GM12878 (cell line): ENCODE measurements around the gene MACF1. TPM values are rescaled to one million over a fixed set of nuclear protein-coding genes. Genes with fewer than 3 reads are reported as not detected.

ENCODE experiments used
- ATAC-seq: fragments of 200-7000 bp; cut with Tn5 transposase; 3 replicates; pipeline ENCODE4 v1.9.1; 2020; ENCODE audit warnings: mild to moderate bottlenecking, moderate library complexity
- BruUV-seq: library from RNA; stranded (reverse); fragments of 400-500 nt; replicated peaks from 2 replicates; lab custom pipeline; 2021; lab: Mats Ljungman, UMichigan
- CTCF ChIA-PET: fragments of 300-600 bp; sonication (Branson Sonifier 250); formaldehyde crosslinking; extraction: SDS; loops from one replicate; lab custom pipeline; 2021; ENCODE audit warnings: inconsistent platforms; lab: Yijun Ruan, JAX
- POLR2A ChIA-PET: fragments of 350-600 bp; formaldehyde crosslinking; extraction: SDS; loops from one replicate; lab custom pipeline; 2021; ENCODE audit warnings: inconsistent platforms; lab: Charles Lee
- RAD21 ChIA-PET: fragments of 300-600 bp; sonication (Branson Sonifier 250); formaldehyde crosslinking; loops from one replicate; lab custom pipeline; 2023; ENCODE audit warnings: antibody characterized with exemption; ENCODE audit not compliant: unreplicated experiment; lab: Charles Lee
- SMC1A ChIA-PET: fragments of 300-600 bp; sonication (Branson Sonifier 250); formaldehyde crosslinking; loops from one replicate; lab custom pipeline; 2023; ENCODE audit not compliant: unreplicated experiment, uncharacterized antibody; lab: Charles Lee
- DNase-seq: peaks from one replicate; pipeline ENCODE4 v3.0.0-alpha.2; 2011; ENCODE audit warnings: low read depth, low spot score
- FAIRE-seq: peaks from 3 replicates; lab custom pipeline; 2011; peaks lifted over from hg19 to GRCh38; lab: Jason Lieb, UNC
- H2AFZ ChIP-seq: 2 replicates; pipeline ENCODE4 v1.6.0; 2011; ENCODE audit warnings: low read depth, low read length, control low read depth; ENCODE audit not compliant: control insufficient read depth
- H3K27ac ChIP-seq: 2 replicates; pipeline ENCODE4 v1.5.1; 2011; ENCODE audit warnings: control low read depth; ENCODE audit not compliant: control insufficient read depth, insufficient read depth
- H3K27me3 ChIP-seq, 2 experiments: replicated peaks in 1 of 2; 2 replicates each; pipeline versions ENCODE4 v1.6.0 to v1.6.1; 2011; ENCODE audit warnings: low read length in 1 of 2; ENCODE audit not compliant: control insufficient read depth in 2 of 2, insufficient read depth in 2 of 2
- H3K36me3 ChIP-seq, 2 experiments: 2 replicates each; pipeline ENCODE4 v1.5.1; 2011; ENCODE audit warnings: low read length in 1 of 2; ENCODE audit not compliant: control insufficient read depth in 2 of 2, insufficient read depth in 2 of 2
- H3K4me1 ChIP-seq: 2 replicates; pipeline ENCODE4 v1.6.1; 2011; ENCODE audit warnings: mild to moderate bottlenecking, low read length, moderate library complexity, mixed read lengths; ENCODE audit not compliant: control insufficient read depth, insufficient read depth
- H3K4me2 ChIP-seq: 2 replicates; pipeline ENCODE4 v1.6.0; 2011; ENCODE audit warnings: control low read depth; ENCODE audit not compliant: control insufficient read depth, insufficient read depth
- H3K4me3 ChIP-seq: fragments of 200-600 bp; sonication (generic); 2 replicates; pipeline ENCODE4 v1.5.1; 2016
- H3K79me2 ChIP-seq: 2 replicates; pipeline ENCODE4 v1.6.0; 2011; ENCODE audit warnings: low read length; ENCODE audit not compliant: control insufficient read depth, insufficient read depth
- H3K9ac ChIP-seq: 2 replicates; pipeline ENCODE4 v1.8.0; 2011; ENCODE audit warnings: low read length, control low read depth, mixed read lengths; ENCODE audit not compliant: control insufficient read depth, insufficient read depth
- H3K9me3 ChIP-seq: replicated peaks from 3 replicates; pipeline ENCODE4 v1.5.1; 2011; ENCODE audit warnings: mild to moderate bottlenecking, low read length; ENCODE audit not compliant: control insufficient read depth, insufficient read depth
- H4K20me1 ChIP-seq: 2 replicates; pipeline ENCODE4 v1.6.0; 2011; ENCODE audit not compliant: control insufficient read depth, insufficient read depth
- ATF2 ChIP-seq: IDR thresholded peaks from 2 replicates; pipeline ENCODE4 v1.6.1; 2012; ENCODE audit warnings: low read length, inconsistent platforms
- CEBPB ChIP-seq, 2 experiments: fragments of 150-350 bp in 1 of 2; IDR thresholded peaks; 2 replicates each; pipeline ENCODE4 v1.6.1; 2012 to 2014; ENCODE audit warnings: low read depth in 2 of 2, low read length in 2 of 2, borderline replicate concordance in 1 of 2, inconsistent platforms in 1 of 2
- IKZF1 ChIP-seq: fragments of 450-650 bp; conservative IDR thresholded peaks from 2 replicates; pipeline ENCODE4 v1.6.1; 2017; ENCODE audit warnings: antibody characterized with exemption, mild to moderate bottlenecking
- IKZF2 ChIP-seq, 2 experiments: fragments of 450-650 bp; IDR thresholded peaks; 2 replicates each; pipeline ENCODE4 v1.6.1; 2017; ENCODE audit warnings: mild to moderate bottlenecking in 2 of 2, moderate library complexity in 2 of 2
- MEF2B ChIP-seq: fragments of 450-650 bp; IDR thresholded peaks from 2 replicates; pipeline ENCODE4 v1.6.1; 2018; ENCODE audit warnings: mild to moderate bottlenecking, moderate library complexity; ENCODE audit not compliant: partially characterized antibody, poor library complexity, severe bottlenecking
- NFIC ChIP-seq: IDR thresholded peaks from 2 replicates; pipeline ENCODE4 v1.6.1; 2012; ENCODE audit warnings: low read depth, mild to moderate bottlenecking, inconsistent platforms, low read length, moderate library complexity
- PKNOX1 ChIP-seq: fragments of 450-650 bp; IDR thresholded peaks from 2 replicates; pipeline ENCODE4 v1.6.1; 2016; ENCODE audit warnings: mild to moderate bottlenecking
- SKIL ChIP-seq: fragments of 450-650 bp; IDR thresholded peaks from 2 replicates; pipeline ENCODE4 v1.6.1; 2017; ENCODE audit warnings: mild to moderate bottlenecking, low read depth, inconsistent platforms; ENCODE audit not compliant: poor library complexity, severe bottlenecking
- ZNF622 ChIP-seq: fragments of 450-650 bp; IDR thresholded peaks from 2 replicates; pipeline ENCODE4 v1.6.1; 2017; ENCODE audit warnings: mild to moderate bottlenecking, inconsistent platforms
- WGBS: methylation state at CpG from one replicate; pipeline ENCODE4 v1.1.6; 2016; ENCODE audit warnings: low lambda C conversion rate; ENCODE audit not compliant: insufficient replicate concordance, insufficient coverage; ENCODE audit errors: missing lambda C conversion rate; 5-methylcytosine and 5-hydroxymethylcytosine counted together
- in situ Hi-C: fragments of 300-500 bp; cut with MboI; formaldehyde crosslinking; loops from 9 replicates; pipeline ENCODE4 v1.14.3; 2018; ENCODE audit warnings: mixed read lengths
- intact Hi-C: fragments of 100-400 bp; cut with micrococcal nuclease; formaldehyde crosslinking; loops from one replicate; pipeline ENCODE4 v1.14.2; 2022; ENCODE audit not compliant: unreplicated experiment
- polyA plus RNA-seq, 11 experiments: library from polyadenylated mRNA; depleted of rRNA in 4 of 11; unstranded in 6 of 11; stranded (reverse) in 5 of 11; fragments of >200 nt; fragmentation: Nextera tagmentation in 4 of 11; fragmentation: Illumina TruSeq in 1 of 11; extraction: Ambion mirVana in 4 of 11; extraction: Trizol in 1 of 11; gene quantifications; 1 replicate in 1 of 11; 2 replicates in 10 of 11; pipeline versions ENCODE4 v1.2.1 to v1.2.3, GENCODE V29; 2011 to 2016; ENCODE audit warnings: inconsistent platforms in 2 of 11, missing spikeins in 2 of 11, low read depth in 1 of 11
- total RNA-seq, 4 experiments: library from RNA; depleted of rRNA in 3 of 4; stranded (reverse); fragments of >200 nt in 3 of 4; fragmentation: Illumina TruSeq in 1 of 4; extraction: Trizol in 1 of 4; gene quantifications; 2 replicates each; pipeline versions ENCODE4 v1.2.1 to v1.2.3, GENCODE V29; 2013 to 2021
- TF ChIP-seq, protein P1 (sequence below): fragments of 450-650 bp; IDR thresholded peaks from 2 replicates; pipeline ENCODE4 v1.6.1; 2016; ENCODE audit warnings: mild to moderate bottlenecking, moderate library complexity, borderline replicate concordance

MACF1 gene
- total and polyA plus RNA-seq, 10 of the 15 experiments (the other 5 are each of a cell fraction or from before 2014, with no cell fraction given): 15.5 to 201 (median 76.9) TPM

- H3K27me3 ChIP-seq: no peaks in the 10 kb centered on the region
- peaks cover 29% of the 10 kb centered on the region for H3K4me1 ChIP-seq
- ATAC-seq (peak; percentile 22; the same call in 2 of the 3 replicates), DNase-seq (no peak), FAIRE-seq (peak; percentile 44)
- TF ChIP-seq IKZF2 (IDR thresholded peaks at IDR 0.05) (peak; percentile 12 to 27; a peak in 2 of 4 replicates), IKZF1 (peak; percentile 26; the same call in 1 of the 2 replicates), NFIC (no peak), ZNF622 (no peak), MEF2B (peak; percentile 39), ATF2 (0 out of 2 replicates have a peak, but pooled peaks have one; percentile 28), SKIL (peak; percentile 57), PKNOX1 (0 out of 2 replicates have a peak, but pooled peaks have one; percentile 18), CEBPB (IDR thresholded peaks at IDR 0.05; ENCODE audit: borderline replicate concordance in 1 of 2, low read depth in 2 of 2, low read length in 2 of 2) (no peak)
- TF ChIP-seq, protein P1, sequence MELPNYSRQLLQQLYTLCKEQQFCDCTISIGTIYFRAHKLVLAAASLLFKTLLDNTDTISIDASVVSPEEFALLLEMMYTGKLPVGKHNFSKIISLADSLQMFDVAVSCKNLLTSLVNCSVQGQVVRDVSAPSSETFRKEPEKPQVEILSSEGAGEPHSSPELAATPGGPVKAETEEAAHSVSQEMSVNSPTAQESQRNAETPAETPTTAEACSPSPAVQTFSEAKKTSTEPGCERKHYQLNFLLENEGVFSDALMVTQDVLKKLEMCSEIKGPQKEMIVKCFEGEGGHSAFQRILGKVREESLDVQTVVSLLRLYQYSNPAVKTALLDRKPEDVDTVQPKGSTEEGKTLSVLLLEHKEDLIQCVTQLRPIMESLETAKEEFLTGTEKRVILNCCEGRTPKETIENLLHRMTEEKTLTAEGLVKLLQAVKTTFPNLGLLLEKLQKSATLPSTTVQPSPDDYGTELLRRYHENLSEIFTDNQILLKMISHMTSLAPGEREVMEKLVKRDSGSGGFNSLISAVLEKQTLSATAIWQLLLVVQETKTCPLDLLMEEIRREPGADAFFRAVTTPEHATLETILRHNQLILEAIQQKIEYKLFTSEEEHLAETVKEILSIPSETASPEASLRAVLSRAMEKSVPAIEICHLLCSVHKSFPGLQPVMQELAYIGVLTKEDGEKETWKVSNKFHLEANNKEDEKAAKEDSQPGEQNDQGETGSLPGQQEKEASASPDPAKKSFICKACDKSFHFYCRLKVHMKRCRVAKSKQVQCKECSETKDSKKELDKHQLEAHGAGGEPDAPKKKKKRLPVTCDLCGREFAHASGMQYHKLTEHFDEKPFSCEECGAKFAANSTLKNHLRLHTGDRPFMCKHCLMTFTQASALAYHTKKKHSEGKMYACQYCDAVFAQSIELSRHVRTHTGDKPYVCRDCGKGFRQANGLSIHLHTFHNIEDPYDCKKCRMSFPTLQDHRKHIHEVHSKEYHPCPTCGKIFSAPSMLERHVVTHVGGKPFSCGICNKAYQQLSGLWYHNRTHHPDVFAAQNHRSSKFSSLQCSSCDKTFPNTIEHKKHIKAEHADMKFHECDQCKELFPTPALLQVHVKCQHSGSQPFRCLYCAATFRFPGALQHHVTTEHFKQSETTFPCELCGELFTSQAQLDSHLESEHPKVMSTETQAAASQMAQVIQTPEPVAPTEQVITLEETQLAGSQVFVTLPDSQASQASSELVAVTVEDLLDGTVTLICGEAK: peak; percentile 89
- H3K4me3 ChIP-seq: peak overlapping the region; percentile 32; the same call in 1 of the 2 replicates
- peaks cover 5 to 26% of the 10 kb centered on the region in 2 experiments for H3K36me3 ChIP-seq
- SMC1A ChIA-PET: interaction anchor here (0.8 to 23.1 kb wide), 12 partner anchors 10 to 411 kb away, joined by 3 to 655 read pairs (median 4); partner anchors contain the start of gene MACF1
- no peak overlapping the region for H2AFZ ChIP-seq
- no peaks in the 10 kb centered on the region for H4K20me1 ChIP-seq
- H3K9ac ChIP-seq: no peak overlapping the region
- H3K27ac ChIP-seq: peak overlapping the region; percentile 50
- BruUV-seq: no TSS peak
- CTCF ChIA-PET: interaction anchor here (0.6 to 25.0 kb wide), 9 partner anchors 72 to 277 kb away, joined by 3 to 918 read pairs (median 4); no protein-coding TSS in a partner anchor
- WGBS: 61% methylated on average over 2 of the region's 2 CpGs
- POLR2A ChIA-PET: interaction anchor here (0.6 to 1.4 kb wide), 4 partner anchors 8 to 70 kb away, joined by 3 to 5 read pairs (median 4); no protein-coding TSS in a partner anchor
- intact Hi-C loops (no loop called here), in situ Hi-C loops (loop anchor here (5.0 kb wide), 1 partner anchor 164 kb away; no protein-coding TSS in a partner anchor)
- RAD21 ChIA-PET: interaction anchor here (0.6 to 9.2 kb wide), 8 partner anchors 11 to 163 kb away, joined by 3 to 393 read pairs (median 6); no protein-coding TSS in a partner anchor
- H3K79me2 ChIP-seq: peaks cover 60% of the 10 kb centered on the region
- no peaks in the 10 kb centered on the region for H3K9me3 ChIP-seq
- H3K4me2 ChIP-seq: peak overlapping the region; percentile 69
Measured at GRCh38 chr1:39261712-39262221, 57.3 kb downstream of the MACF1 start.
